HEK293 (cell line): ENCODE measurements around the gene MLX.

Source experiments
- GFI1B ChIP-seq: fragments of 450-650 bp; formaldehyde crosslinking; IDR thresholded peaks from 2 replicates; pipeline ENCODE4 v1.5.1; 2016; ENCODE audit warnings: missing biosample characterization, missing genetic modification characterization
- KLF7 ChIP-seq: fragments of 450-650 bp; formaldehyde crosslinking; IDR thresholded peaks from 2 replicates; pipeline ENCODE4 v1.5.1; 2016; ENCODE audit warnings: missing biosample characterization, missing genetic modification characterization, borderline replicate concordance
- MYNN ChIP-seq: fragments of 450-650 bp; formaldehyde crosslinking; IDR thresholded peaks from 2 replicates; pipeline ENCODE4 v1.5.1; 2016; ENCODE audit warnings: missing biosample characterization, missing genetic modification characterization, borderline replicate concordance
- ZBTB17 ChIP-seq: fragments of 450-650 bp; formaldehyde crosslinking; IDR thresholded peaks from 2 replicates; pipeline ENCODE4 v1.5.1; 2016; ENCODE audit warnings: missing biosample characterization, missing genetic modification characterization
- ZBTB8A ChIP-seq: fragments of 450-650 bp; formaldehyde crosslinking; IDR thresholded peaks from 2 replicates; pipeline ENCODE4 v1.5.1; 2016; ENCODE audit warnings: missing biosample characterization, missing genetic modification characterization
- ZEB2 ChIP-seq: fragments of 450-650 bp; formaldehyde crosslinking; IDR thresholded peaks from 2 replicates; pipeline ENCODE4 v1.5.1; 2016; ENCODE audit warnings: missing biosample characterization, missing genetic modification characterization
- ZNF121 ChIP-seq: fragments of 450-650 bp; formaldehyde crosslinking; IDR thresholded peaks from 2 replicates; pipeline ENCODE4 v1.5.1; 2016; ENCODE audit warnings: missing biosample characterization, missing genetic modification characterization
- ZNF133 ChIP-seq: fragments of 450-650 bp; formaldehyde crosslinking; IDR thresholded peaks from 2 replicates; pipeline ENCODE4 v1.5.1; 2016; ENCODE audit warnings: missing biosample characterization, missing genetic modification characterization
- ZNF184 ChIP-seq: fragments of 450-650 bp; IDR thresholded peaks from 2 replicates; pipeline ENCODE4 v1.5.1; 2018; ENCODE audit warnings: missing biosample characterization, mild to moderate bottlenecking, missing genetic modification characterization
- ZNF223 ChIP-seq: fragments of 450-650 bp; formaldehyde crosslinking; IDR thresholded peaks from 2 replicates; pipeline ENCODE4 v1.5.1; 2016; ENCODE audit warnings: missing biosample characterization, missing genetic modification characterization
- ZNF335 ChIP-seq: fragments of 450-650 bp; formaldehyde crosslinking; conservative IDR thresholded peaks from 2 replicates; pipeline ENCODE4 v1.5.1; 2016; ENCODE audit warnings: missing biosample characterization, missing genetic modification characterization
- ZNF37A ChIP-seq: fragments of 450-650 bp; IDR thresholded peaks from 2 replicates; pipeline ENCODE4 v1.5.1; 2018; ENCODE audit warnings: missing biosample characterization, missing genetic modification characterization
- ZNF416 ChIP-seq: fragments of 450-650 bp; formaldehyde crosslinking; IDR thresholded peaks from 2 replicates; pipeline ENCODE4 v1.5.1; 2016; ENCODE audit warnings: missing biosample characterization, missing genetic modification characterization
- ZNF501 ChIP-seq: fragments of 450-650 bp; formaldehyde crosslinking; IDR thresholded peaks from 2 replicates; pipeline ENCODE4 v1.5.1; 2016; ENCODE audit warnings: missing biosample characterization, missing genetic modification characterization
- ZNF600 ChIP-seq: fragments of 450-650 bp; formaldehyde crosslinking; IDR thresholded peaks from 2 replicates; pipeline ENCODE4 v1.5.1; 2016; ENCODE audit warnings: missing biosample characterization, missing genetic modification characterization
- ZNF701 ChIP-seq: fragments of 450-650 bp; formaldehyde crosslinking; IDR thresholded peaks from 2 replicates; pipeline ENCODE4 v1.5.1; 2016; ENCODE audit warnings: missing biosample characterization, missing genetic modification characterization
- ZNF776 ChIP-seq: fragments of 450-650 bp; formaldehyde crosslinking; IDR thresholded peaks from 2 replicates; pipeline ENCODE4 v1.5.0; 2017; ENCODE audit warnings: missing biosample characterization, missing genetic modification characterization, borderline replicate concordance
- TF ChIP-seq, protein P1 (sequence below): fragments of 450-650 bp; formaldehyde crosslinking; IDR thresholded peaks from 2 replicates; pipeline ENCODE4 v1.5.1; 2016; ENCODE audit warnings: missing biosample characterization, missing genetic modification characterization
- TF ChIP-seq, protein P2 (sequence below): fragments of 450-650 bp; formaldehyde crosslinking; IDR thresholded peaks from 2 replicates; pipeline ENCODE4 v1.5.0; 2017; ENCODE audit warnings: missing biosample characterization, missing genetic modification characterization, borderline replicate concordance
- TF ChIP-seq, protein P3 (sequence below): fragments of 450-650 bp; formaldehyde crosslinking; IDR thresholded peaks from 2 replicates; pipeline ENCODE4 v1.5.1; 2017; ENCODE audit warnings: missing biosample characterization, missing genetic modification characterization
- TF ChIP-seq, protein P4 (sequence below): fragments of 450-650 bp; formaldehyde crosslinking; optimal IDR thresholded peaks from 2 replicates; pipeline ENCODE3; 2016; ENCODE audit warnings: missing biosample characterization, mild to moderate bottlenecking, missing genetic modification characterization
- TF ChIP-seq, protein P5 (sequence below): fragments of 450-650 bp; formaldehyde crosslinking; IDR thresholded peaks from 2 replicates; pipeline ENCODE4 v1.5.1; 2016; ENCODE audit warnings: missing biosample characterization, missing genetic modification characterization, low read depth
- TF ChIP-seq, protein P6 (sequence below): fragments of 450-650 bp; formaldehyde crosslinking; IDR thresholded peaks from 2 replicates; pipeline ENCODE4 v1.5.1; 2016; ENCODE audit warnings: missing biosample characterization, missing genetic modification characterization
- TF ChIP-seq, protein P7 (sequence below): fragments of 450-650 bp; formaldehyde crosslinking; IDR thresholded peaks from 2 replicates; pipeline ENCODE4 v1.5.1; 2017; ENCODE audit warnings: missing biosample characterization, missing genetic modification characterization
- TF ChIP-seq, protein P8 (sequence below): fragments of 450-650 bp; formaldehyde crosslinking; IDR thresholded peaks from 2 replicates; pipeline ENCODE4 v1.5.1; 2016; ENCODE audit warnings: missing biosample characterization, missing genetic modification characterization, low read depth

Gene MLX

DNA sequence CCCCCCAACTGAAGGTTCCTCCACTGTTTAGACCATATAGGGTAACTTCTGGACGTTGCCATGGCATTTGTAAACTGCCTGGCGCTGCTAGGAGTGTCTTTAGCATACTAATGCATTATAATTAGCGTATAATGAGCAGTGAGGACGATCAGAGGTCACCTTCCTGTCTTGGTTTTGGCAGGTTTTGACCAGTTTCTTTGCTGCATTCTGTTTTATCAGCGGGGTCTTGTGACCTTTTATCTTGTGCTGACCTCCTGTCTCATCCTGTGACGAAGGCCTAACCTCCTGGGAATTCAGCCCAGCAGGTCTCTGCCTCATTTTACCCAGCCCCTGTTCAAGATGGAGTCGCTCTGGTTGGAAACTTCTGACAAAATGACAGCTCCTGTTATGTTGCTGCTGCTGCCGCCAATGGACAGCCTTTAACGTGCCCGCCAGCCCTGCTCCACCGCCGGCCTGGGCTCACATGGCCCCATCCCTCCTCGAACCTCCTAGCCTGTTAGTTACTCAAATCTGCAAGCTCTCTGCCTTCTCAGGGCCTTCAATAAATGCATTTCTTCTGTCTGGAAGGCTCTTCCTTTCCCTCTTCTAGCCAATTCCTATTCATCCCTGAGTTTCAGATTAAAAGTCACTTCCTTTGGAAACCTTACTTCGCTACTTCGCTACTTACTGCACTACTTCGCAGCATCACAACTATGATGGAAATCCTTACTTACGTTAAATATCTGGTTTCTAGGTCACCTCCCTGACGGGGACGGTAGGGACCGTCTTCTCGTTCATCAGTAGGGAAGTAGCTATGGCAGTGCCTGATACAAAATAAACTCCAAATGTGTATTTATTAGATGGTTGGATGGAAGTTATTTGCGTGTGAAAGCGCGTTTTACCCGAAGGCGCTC, 31.5 kb upstream of the MLX start (continued):
- TF ChIP-seq, protein P1, sequence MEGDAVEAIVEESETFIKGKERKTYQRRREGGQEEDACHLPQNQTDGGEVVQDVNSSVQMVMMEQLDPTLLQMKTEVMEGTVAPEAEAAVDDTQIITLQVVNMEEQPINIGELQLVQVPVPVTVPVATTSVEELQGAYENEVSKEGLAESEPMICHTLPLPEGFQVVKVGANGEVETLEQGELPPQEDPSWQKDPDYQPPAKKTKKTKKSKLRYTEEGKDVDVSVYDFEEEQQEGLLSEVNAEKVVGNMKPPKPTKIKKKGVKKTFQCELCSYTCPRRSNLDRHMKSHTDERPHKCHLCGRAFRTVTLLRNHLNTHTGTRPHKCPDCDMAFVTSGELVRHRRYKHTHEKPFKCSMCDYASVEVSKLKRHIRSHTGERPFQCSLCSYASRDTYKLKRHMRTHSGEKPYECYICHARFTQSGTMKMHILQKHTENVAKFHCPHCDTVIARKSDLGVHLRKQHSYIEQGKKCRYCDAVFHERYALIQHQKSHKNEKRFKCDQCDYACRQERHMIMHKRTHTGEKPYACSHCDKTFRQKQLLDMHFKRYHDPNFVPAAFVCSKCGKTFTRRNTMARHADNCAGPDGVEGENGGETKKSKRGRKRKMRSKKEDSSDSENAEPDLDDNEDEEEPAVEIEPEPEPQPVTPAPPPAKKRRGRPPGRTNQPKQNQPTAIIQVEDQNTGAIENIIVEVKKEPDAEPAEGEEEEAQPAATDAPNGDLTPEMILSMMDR (tag by site-specific recombination), result no peak
- no peak for TF ChIP-seq ZNF701
- TF ChIP-seq, protein P2, sequence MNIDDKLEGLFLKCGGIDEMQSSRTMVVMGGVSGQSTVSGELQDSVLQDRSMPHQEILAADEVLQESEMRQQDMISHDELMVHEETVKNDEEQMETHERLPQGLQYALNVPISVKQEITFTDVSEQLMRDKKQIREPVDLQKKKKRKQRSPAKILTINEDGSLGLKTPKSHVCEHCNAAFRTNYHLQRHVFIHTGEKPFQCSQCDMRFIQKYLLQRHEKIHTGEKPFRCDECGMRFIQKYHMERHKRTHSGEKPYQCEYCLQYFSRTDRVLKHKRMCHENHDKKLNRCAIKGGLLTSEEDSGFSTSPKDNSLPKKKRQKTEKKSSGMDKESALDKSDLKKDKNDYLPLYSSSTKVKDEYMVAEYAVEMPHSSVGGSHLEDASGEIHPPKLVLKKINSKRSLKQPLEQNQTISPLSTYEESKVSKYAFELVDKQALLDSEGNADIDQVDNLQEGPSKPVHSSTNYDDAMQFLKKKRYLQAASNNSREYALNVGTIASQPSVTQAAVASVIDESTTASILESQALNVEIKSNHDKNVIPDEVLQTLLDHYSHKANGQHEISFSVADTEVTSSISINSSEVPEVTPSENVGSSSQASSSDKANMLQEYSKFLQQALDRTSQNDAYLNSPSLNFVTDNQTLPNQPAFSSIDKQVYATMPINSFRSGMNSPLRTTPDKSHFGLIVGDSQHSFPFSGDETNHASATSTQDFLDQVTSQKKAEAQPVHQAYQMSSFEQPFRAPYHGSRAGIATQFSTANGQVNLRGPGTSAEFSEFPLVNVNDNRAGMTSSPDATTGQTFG (tag by site-specific recombination), result no peak
- TF ChIP-seq ZBTB8A (tag by site-specific recombination), result peak; percentile 25
- TF ChIP-seq GFI1B (tag by site-specific recombination), result no peak
- no peak for TF ChIP-seq ZNF184
- TF ChIP-seq ZNF37A, result no peak
- TF ChIP-seq ZNF501 (tag by site-specific recombination), result 0 out of 2 replicates have a peak, but pooled peaks have one; percentile 77
- no peak for TF ChIP-seq ZNF133 (tag by site-specific recombination)
- TF ChIP-seq, protein P3, sequence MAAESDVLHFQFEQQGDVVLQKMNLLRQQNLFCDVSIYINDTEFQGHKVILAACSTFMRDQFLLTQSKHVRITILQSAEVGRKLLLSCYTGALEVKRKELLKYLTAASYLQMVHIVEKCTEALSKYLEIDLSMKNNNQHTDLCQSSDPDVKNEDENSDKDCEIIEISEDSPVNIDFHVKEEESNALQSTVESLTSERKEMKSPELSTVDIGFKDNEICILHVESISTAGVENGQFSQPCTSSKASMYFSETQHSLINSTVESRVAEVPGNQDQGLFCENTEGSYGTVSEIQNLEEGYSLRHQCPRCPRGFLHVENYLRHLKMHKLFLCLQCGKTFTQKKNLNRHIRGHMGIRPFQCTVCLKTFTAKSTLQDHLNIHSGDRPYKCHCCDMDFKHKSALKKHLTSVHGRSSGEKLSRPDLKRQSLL (tag by site-specific recombination), result no peak
- peak; percentile 89 for TF ChIP-seq ZBTB17 (tag by site-specific recombination)
- TF ChIP-seq ZNF600 (tag by site-specific recombination), result peak; percentile 83
- no peak for TF ChIP-seq ZNF223 (tag by site-specific recombination)
- TF ChIP-seq, protein P4, sequence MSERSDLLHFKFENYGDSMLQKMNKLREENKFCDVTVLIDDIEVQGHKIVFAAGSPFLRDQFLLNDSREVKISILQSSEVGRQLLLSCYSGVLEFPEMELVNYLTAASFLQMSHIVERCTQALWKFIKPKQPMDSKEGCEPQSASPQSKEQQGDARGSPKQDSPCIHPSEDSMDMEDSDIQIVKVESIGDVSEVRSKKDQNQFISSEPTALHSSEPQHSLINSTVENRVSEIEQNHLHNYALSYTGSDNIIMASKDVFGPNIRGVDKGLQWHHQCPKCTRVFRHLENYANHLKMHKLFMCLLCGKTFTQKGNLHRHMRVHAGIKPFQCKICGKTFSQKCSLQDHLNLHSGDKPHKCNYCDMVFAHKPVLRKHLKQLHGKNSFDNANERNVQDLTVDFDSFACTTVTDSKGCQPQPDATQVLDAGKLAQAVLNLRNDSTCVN, result no peak
- TF ChIP-seq KLF7, result no peak
- TF ChIP-seq, protein P5, sequence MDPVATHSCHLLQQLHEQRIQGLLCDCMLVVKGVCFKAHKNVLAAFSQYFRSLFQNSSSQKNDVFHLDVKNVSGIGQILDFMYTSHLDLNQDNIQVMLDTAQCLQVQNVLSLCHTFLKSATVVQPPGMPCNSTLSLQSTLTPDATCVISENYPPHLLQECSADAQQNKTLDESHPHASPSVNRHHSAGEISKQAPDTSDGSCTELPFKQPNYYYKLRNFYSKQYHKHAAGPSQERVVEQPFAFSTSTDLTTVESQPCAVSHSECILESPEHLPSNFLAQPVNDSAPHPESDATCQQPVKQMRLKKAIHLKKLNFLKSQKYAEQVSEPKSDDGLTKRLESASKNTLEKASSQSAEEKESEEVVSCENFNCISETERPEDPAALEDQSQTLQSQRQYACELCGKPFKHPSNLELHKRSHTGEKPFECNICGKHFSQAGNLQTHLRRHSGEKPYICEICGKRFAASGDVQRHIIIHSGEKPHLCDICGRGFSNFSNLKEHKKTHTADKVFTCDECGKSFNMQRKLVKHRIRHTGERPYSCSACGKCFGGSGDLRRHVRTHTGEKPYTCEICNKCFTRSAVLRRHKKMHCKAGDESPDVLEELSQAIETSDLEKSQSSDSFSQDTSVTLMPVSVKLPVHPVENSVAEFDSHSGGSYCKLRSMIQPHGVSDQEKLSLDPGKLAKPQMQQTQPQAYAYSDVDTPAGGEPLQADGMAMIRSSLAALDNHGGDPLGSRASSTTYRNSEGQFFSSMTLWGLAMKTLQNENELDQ (tag by site-specific recombination), result no peak
- no peak for TF ChIP-seq ZNF121 (tag by site-specific recombination)
- peak; percentile 95; the same call in 1 of the 2 replicates for TF ChIP-seq ZEB2 (tag by site-specific recombination)
- TF ChIP-seq, protein P6, sequence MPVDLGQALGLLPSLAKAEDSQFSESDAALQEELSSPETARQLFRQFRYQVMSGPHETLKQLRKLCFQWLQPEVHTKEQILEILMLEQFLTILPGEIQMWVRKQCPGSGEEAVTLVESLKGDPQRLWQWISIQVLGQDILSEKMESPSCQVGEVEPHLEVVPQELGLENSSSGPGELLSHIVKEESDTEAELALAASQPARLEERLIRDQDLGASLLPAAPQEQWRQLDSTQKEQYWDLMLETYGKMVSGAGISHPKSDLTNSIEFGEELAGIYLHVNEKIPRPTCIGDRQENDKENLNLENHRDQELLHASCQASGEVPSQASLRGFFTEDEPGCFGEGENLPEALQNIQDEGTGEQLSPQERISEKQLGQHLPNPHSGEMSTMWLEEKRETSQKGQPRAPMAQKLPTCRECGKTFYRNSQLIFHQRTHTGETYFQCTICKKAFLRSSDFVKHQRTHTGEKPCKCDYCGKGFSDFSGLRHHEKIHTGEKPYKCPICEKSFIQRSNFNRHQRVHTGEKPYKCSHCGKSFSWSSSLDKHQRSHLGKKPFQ, result peak; percentile 21; the same call in 1 of the 2 replicates
- TF ChIP-seq ZNF776 (tag by site-specific recombination), result no peak
- TF ChIP-seq, protein P7, sequence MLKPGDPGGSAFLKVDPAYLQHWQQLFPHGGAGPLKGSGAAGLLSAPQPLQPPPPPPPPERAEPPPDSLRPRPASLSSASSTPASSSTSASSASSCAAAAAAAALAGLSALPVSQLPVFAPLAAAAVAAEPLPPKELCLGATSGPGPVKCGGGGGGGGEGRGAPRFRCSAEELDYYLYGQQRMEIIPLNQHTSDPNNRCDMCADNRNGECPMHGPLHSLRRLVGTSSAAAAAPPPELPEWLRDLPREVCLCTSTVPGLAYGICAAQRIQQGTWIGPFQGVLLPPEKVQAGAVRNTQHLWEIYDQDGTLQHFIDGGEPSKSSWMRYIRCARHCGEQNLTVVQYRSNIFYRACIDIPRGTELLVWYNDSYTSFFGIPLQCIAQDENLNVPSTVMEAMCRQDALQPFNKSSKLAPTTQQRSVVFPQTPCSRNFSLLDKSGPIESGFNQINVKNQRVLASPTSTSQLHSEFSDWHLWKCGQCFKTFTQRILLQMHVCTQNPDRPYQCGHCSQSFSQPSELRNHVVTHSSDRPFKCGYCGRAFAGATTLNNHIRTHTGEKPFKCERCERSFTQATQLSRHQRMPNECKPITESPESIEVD (tag by site-specific recombination), result no peak
- peak; percentile 95 for TF ChIP-seq MYNN
- TF ChIP-seq ZNF416 (tag by site-specific recombination), result no peak
- TF ChIP-seq, protein P8, sequence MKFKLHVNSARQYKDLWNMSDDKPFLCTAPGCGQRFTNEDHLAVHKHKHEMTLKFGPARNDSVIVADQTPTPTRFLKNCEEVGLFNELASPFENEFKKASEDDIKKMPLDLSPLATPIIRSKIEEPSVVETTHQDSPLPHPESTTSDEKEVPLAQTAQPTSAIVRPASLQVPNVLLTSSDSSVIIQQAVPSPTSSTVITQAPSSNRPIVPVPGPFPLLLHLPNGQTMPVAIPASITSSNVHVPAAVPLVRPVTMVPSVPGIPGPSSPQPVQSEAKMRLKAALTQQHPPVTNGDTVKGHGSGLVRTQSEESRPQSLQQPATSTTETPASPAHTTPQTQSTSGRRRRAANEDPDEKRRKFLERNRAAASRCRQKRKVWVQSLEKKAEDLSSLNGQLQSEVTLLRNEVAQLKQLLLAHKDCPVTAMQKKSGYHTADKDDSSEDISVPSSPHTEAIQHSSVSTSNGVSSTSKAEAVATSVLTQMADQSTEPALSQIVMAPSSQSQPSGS (tag by site-specific recombination), result no peak
- peak; percentile 99 for TF ChIP-seq ZNF335 (tag by site-specific recombination)
